GM18505 (cell line): ENCODE results near the gene CCR4.
"Not testable (repeated sequence)": the region's sequence is repeated elsewhere in the genome, so short reads cannot be mapped to it uniquely, and the experiment has no call there.

Experiments used
- ATAC-seq: cut with Tn5 transposase; IDR thresholded peaks from one replicate; pipeline ENCODE4 v1.9.1; 2021; ENCODE audit not compliant: unreplicated experiment
- POLR2A ChIP-seq: IDR thresholded peaks from 4 replicates; pipeline ENCODE4 v1.6.1; 2011; ENCODE audit warnings: borderline replicate concordance; ENCODE audit not compliant: insufficient read depth, insufficient read length; ENCODE audit errors: extremely low read depth

CCR4 gene

GRCh38 chr3:32977861-32978260, 26.4 kb downstream of the CCR4 start:
- TF ChIP-seq POLR2A: no peak
- ATAC-seq: no peak

- no peak for ATAC-seq
- TF ChIP-seq POLR2A: no peak
Observed at GRCh38 chr3:32978331-32978730, 26.9 kb downstream of the CCR4 start.

- ATAC-seq: no peak
- no peak for TF ChIP-seq POLR2A
Observed at GRCh38 chr3:32983124-32983523, 31.7 kb downstream of the CCR4 start.

GRCh38 chr3:32984918-32985317, 33.5 kb downstream of the CCR4 start:
- ATAC-seq: not testable (repeated sequence)

- no peak for ATAC-seq
- no peak for TF ChIP-seq POLR2A
Observed at GRCh38 chr3:32989171-32989570, 37.7 kb downstream of the CCR4 start.

- ATAC-seq: no peak
- TF ChIP-seq POLR2A: no peak
Observed at GRCh38 chr3:32990116-32990515, 38.7 kb downstream of the CCR4 start.

GRCh38 chr3:32991781-32992180, 40.3 kb downstream of the CCR4 start:
- no peak for TF ChIP-seq POLR2A
- ATAC-seq: no peak

- no peak for ATAC-seq
- no peak for TF ChIP-seq POLR2A
Observed at GRCh38 chr3:32992310-32992686, 40.9 kb downstream of the CCR4 start.

GRCh38 chr3:32994045-32994444, 42.6 kb downstream of the CCR4 start:
- ATAC-seq: no peak
- no peak for TF ChIP-seq POLR2A

- ATAC-seq: no peak
Observed at GRCh38 chr3:32995098-32995497, 43.7 kb downstream of the CCR4 start.

GRCh38 chr3:32996048-32996754, 44.8 kb downstream of the CCR4 start:
- TF ChIP-seq POLR2A: no peak
- no peak for ATAC-seq

More at GRCh38 chr3:32995098-32995497, 43.7 kb downstream of the CCR4 start:
- no peak for TF ChIP-seq POLR2A

- no peak for ATAC-seq
- no peak for TF ChIP-seq POLR2A
Observed at GRCh38 chr3:32996755-32997091, 45.3 kb downstream of the CCR4 start.

GRCh38 chr3:32998631-32999451, 47.4 kb downstream of the CCR4 start:
- ATAC-seq: no peak
- no peak for TF ChIP-seq POLR2A

- no peak for TF ChIP-seq POLR2A
- no peak for ATAC-seq
Observed at GRCh38 chr3:33000691-33001385, 49.4 kb downstream of the CCR4 start.
